Ovary (tissue), 9 donors: ENCODE data around the gene WDR93. TPM values are rescaled to one million over a fixed set of nuclear protein-coding genes. Genes with fewer than 3 reads are reported as not detected.

Source experiments
- DNase-seq, 5 donors: peaks; one replicate each; pipeline ENCODE4 v3.0.0-alpha.2; 2019 to 2020
- H3K27ac ChIP-seq, 2 donors: fragments of 200-600 bp; one replicate each; pipeline versions ENCODE4 v1.5.1 to v1.8.0; 2019 to 2022
- H3K27me3 ChIP-seq: fragments of 200-600 bp; one replicate; pipeline ENCODE4 v1.8.0; 2022
- H3K36me3 ChIP-seq: fragments of 200-600 bp; sonication (generic); one replicate; pipeline ENCODE4 v1.5.1; 2019
- H3K4me1 ChIP-seq: one replicate; pipeline ENCODE4 v1.8.1; 2013; ENCODE audit warnings: mild to moderate bottlenecking, moderate library complexity; ENCODE audit not compliant: insufficient read depth
- H3K4me3 ChIP-seq: fragments of 200-600 bp; sonication (generic); one replicate; pipeline ENCODE4 v1.5.1; 2017
- H3K9me3 ChIP-seq, 2 donors: fragments of 200-600 bp in 1 of 2; sonication (generic) in 1 of 2; one replicate each; pipeline versions ENCODE4 v1.5.1 to v1.8.1; 2013 to 2019; ENCODE audit warnings: mild to moderate bottlenecking in 1 of 2, moderate library complexity in 1 of 2
- EP300 ChIP-seq: sonication (generic); formaldehyde crosslinking; IDR thresholded peaks from one replicate; pipeline ENCODE4 v1.6.1; 2017; ENCODE audit warnings: antibody characterized with exemption
- POLR2A ChIP-seq: fragments of 450-650 bp; IDR thresholded peaks from one replicate; pipeline ENCODE4 v1.6.1; 2017; ENCODE audit warnings: antibody characterized with exemption, mild to moderate bottlenecking, moderate library complexity
- WGBS, 3 donors: extraction: QIAGEN DNeasy Blood & Tissue Kit in 1 of 3; methylation state at CpG; one replicate each; pipeline versions ENCODE4 v1.1.5 to v1.1.7; 2013 to 2017; 5-methylcytosine and 5-hydroxymethylcytosine counted together
- intact Hi-C, 4 donors: fragments of 100-400 bp; cut with DNase I; formaldehyde crosslinking; loops; one replicate each; pipeline versions ENCODE4 v1.11.0 to v1.15.1; 2022 to 2023
- polyA plus RNA-seq, 2 donors: library from polyadenylated mRNA; stranded (reverse); fragments of 200-250 nt in 1 of 2; fragments of 350-450 nt in 1 of 2; fragmentation: Illumina TruSeq in 1 of 2; extraction: RNeasy Lipid Tissue Mini Kit (QIAGEN cat#74804) in 1 of 2; gene quantifications; one replicate each; pipeline ENCODE4 v1.2.3, GENCODE V29; 2013 to 2014
- total RNA-seq, 7 donors: library from RNA; depleted of rRNA in 2 of 7; stranded (reverse); fragments of >200 nt in 2 of 7; fragmentation: NEBNext Ultra II Directional in 3 of 7; extraction: Animal tissue kit (Norgen Biotek cat#: 25700) in 3 of 7; gene quantifications; one replicate each; pipeline versions ENCODE4 v1.1.0 to v1.2.4, GENCODE V29; 2016 to 2023
- TF ChIP-seq, protein P1 (sequence below), 3 donors: fragments of 450-650 bp in 2 of 3; fragments of 200-600 bp in 1 of 3; IDR thresholded peaks; one replicate each; pipeline versions ENCODE4 v1.5.1 to v1.8.0; 2016 to 2022; ENCODE audit warnings: antibody characterized with exemption in 3 of 3, mild to moderate bottlenecking in 1 of 3
- donor health status: DM: no; HTN: no; CAD: no; lungs with moderate emphysema.
- donor health status: DM: no; HTN: no; CAD: no.
- donor health status: Bipolar disorder and iron deficiency.
- donor health status: DM: yes; HTN: yes; CAD: no.
- donor health status: DM: no; HTN: no; CAD: no.
- donor health status: DM: yes; HTN: yes; CAD: no.

WDR93 gene
- total and polyA plus RNA-seq, 9 donors = 0.23 to 3.2 (median 0.46) TPM; not detected in 1

DNA sequence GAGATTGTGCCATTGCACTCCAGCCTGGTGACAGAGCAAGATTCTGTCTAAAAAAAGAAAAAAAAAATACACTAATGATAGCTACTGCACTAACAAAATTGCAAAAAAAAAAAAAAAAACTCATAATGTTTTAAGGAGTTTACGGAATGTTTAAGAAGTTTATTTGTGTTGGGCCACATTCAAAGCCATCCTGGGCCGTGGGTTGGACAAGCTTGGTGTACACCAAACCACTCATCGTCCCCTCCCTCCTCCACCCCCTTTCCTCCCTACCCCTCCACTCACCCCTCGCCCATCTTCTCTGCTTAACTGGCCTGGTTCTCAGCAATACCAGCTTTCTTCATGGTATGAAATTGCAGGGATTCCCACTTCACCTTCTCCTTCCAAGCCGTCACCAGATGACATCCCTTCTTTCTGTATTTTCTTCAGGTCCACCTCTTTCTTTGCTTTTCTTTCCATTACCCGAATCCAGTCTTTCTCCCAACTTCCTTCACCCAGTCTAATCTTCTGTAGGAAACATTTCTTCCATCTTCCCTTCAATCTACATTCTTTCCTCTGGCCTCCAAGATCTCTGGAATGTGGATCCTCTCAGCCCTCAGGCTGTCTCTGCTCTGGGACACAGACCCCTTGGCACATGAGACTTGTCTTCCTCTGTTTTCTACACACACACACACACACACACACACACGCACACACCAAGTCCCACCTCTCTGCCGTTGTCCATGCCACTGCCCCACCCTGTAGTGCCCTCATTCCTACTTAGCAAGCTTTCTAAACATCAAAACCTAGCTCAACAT is 63.9 kb downstream of the WDR93 start:
- Histone ChIP-seq H3K4me1 (peaks cover 7% of the 10 kb centered on the region), H3K36me3 (no peaks in the 10 kb centered on the region), H3K27me3 (no peaks in the 10 kb centered on the region), H3K9me3 (no peaks in the 10 kb centered on the region), H3K4me3 (no peak overlapping the region), H3K27ac (no peak overlapping the region)
- 55 to 70% (median 61%) methylated on average over 8 of the region's 8 CpGs for WGBS, 3 donors
- TF ChIP-seq POLR2A (no peak), EP300 (no peak)
- TF ChIP-seq, protein P1, sequence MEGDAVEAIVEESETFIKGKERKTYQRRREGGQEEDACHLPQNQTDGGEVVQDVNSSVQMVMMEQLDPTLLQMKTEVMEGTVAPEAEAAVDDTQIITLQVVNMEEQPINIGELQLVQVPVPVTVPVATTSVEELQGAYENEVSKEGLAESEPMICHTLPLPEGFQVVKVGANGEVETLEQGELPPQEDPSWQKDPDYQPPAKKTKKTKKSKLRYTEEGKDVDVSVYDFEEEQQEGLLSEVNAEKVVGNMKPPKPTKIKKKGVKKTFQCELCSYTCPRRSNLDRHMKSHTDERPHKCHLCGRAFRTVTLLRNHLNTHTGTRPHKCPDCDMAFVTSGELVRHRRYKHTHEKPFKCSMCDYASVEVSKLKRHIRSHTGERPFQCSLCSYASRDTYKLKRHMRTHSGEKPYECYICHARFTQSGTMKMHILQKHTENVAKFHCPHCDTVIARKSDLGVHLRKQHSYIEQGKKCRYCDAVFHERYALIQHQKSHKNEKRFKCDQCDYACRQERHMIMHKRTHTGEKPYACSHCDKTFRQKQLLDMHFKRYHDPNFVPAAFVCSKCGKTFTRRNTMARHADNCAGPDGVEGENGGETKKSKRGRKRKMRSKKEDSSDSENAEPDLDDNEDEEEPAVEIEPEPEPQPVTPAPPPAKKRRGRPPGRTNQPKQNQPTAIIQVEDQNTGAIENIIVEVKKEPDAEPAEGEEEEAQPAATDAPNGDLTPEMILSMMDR (IDR thresholded peaks at IDR 0.05) = no peak
- DNase-seq = no peak
- intact Hi-C loops = no loop called here

DNA sequence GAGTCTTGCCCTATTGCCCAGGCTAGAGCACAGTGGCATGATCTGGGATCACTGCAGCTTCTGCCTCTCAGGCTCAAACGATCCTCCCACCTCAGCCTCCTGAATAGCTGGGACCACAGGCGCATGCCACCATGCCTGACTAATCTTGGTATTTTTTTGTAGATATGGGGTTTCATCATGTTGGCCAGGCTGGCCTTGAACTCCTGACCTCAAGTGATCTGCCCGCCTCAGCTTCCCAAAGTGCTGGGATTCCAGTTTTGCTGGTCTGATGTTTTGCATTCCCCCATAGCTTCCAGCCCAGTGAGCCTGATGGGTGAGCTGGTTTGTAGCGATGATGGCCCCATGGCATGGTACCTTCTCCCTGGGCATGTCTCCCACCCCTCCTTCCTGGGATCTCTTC is 65.1 kb downstream of the WDR93 start:
- H3K36me3 ChIP-seq = no peaks in the 10 kb centered on the region
- no peaks in the 10 kb centered on the region for H3K27me3 ChIP-seq
- TF ChIP-seq POLR2A (no peak), EP300 (no peak)
- TF ChIP-seq, protein P1 (IDR thresholded peaks at IDR 0.05) = no peak
- no peak for DNase-seq
- no peaks in the 10 kb centered on the region for H3K9me3 ChIP-seq
- no peak overlapping the region for H3K4me3 ChIP-seq
- no peaks in the 10 kb centered on the region for H3K4me1 ChIP-seq
- 59 to 78% (median 68%) methylated on average over 4 of the region's 4 CpGs for WGBS, 3 donors
- intact Hi-C loops = no loop called here
- H3K27ac ChIP-seq = no peak overlapping the region

DNA sequence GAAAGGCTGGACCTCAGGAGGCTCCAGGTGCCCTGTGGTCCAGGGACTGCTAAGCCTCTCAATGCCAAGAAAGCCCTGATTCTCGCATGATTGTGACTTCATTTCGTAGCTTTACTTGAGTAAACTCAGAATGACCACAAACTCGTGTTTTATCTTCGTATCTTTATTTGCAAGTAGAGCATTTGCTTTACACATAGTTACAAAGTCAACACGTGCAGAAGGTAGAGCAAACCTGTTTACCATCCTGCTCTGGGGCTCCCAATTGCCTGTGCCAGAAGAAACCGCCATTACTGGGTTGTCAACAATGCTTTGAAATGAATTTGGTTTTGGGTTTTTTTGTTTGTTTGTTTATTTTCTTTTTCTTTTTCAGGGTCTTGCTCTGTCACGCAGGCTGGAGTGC is 66.3 kb downstream of the WDR93 start:
- Histone ChIP-seq H3K36me3 (no peaks in the 10 kb centered on the region), H3K27me3 (no peaks in the 10 kb centered on the region), H3K4me1 (no peaks in the 10 kb centered on the region), H3K27ac (no peak overlapping the region), H3K4me3 (no peak overlapping the region), H3K9me3 (no peaks in the 10 kb centered on the region)
- intact Hi-C loops = no loop called here
- no peak for DNase-seq
- TF ChIP-seq POLR2A = no peak
- TF ChIP-seq, protein P1 (IDR thresholded peaks at IDR 0.05) = no peak
- TF ChIP-seq EP300 = no peak
- 60 to 66% (median 65%) methylated on average over 7 of the region's 7 CpGs for WGBS, 3 donors

DNA sequence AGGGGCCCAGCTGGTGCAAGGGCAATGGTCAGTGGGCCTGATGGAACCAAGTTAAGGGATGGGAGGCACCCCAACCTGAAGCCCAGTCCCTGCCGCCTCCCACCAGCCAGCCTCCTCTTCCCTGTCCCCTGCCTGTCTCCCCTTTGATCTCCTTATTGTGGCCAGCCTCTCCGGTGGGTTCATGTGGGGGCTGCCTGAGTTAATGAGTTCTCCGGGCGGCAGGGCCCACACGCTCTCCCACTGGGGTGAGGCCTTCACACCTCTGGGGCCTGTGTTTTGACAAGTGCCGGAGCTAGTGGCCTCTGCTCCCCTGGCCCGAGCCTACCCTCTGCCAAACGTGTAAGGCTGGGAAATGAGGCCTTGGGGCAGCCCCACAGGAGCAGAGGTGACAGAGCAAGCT is 67.7 kb downstream of the WDR93 start:
- Histone ChIP-seq H3K36me3 (no peaks in the 10 kb centered on the region), H3K9me3 (no peaks in the 10 kb centered on the region), H3K4me1 (no peaks in the 10 kb centered on the region), H3K27me3 (no peaks in the 10 kb centered on the region), H3K27ac (no peak overlapping the region), H3K4me3 (no peak overlapping the region)
- intact Hi-C loops = loop anchor here in 1 of 4 donors (2.0 kb wide), 1 partner anchor 117 kb away; no protein-coding TSS in a partner anchor
- 84 to 87% (median 85%) methylated on average over 8 of the region's 8 CpGs for WGBS, 3 donors
- DNase-seq = no peak
- TF ChIP-seq, protein P1 (IDR thresholded peaks at IDR 0.05) = no peak
- no peak for TF ChIP-seq POLR2A
- TF ChIP-seq EP300 = no peak
